ENCODE measurements around the gene NOL8.

The NOL8 gene

DNA sequence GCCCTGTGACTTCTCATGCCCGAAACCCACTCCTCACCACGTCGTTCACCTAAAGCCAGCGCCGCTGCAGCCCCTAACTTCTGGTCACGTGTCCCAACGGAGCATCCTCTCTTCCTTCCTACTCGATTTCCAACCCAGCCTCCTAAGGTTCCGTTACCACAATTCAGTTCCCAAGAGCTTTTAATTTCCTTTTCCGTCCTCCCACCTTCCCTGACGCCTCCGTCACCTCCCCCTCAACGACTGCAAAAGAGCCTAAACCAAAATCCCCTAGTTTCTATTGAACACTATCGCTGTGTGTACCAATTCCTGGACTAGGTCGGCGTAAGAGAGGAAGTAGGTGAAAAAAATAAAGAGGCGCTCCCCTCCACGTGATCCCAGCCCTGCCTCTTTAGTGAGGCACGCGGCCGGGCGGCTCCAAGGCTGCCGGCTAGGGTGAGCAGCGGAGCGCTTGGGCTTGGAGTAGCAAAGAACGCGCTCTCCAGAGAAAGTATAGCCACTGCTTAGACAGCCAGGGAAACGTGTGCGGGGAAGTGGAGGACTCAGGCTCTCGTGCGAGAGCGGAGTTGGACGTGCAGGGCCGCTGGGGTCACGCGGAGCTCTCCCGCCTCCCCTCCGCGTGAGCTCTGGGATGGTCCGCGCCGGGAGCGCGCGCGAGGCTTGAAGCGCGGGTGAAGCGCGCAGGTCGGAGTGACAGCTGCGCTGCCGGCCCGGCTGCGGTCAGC, at the start of gene NOL8, which contains the start of gene CENPP (continued):
- TF ChIP-seq, protein P1, sequence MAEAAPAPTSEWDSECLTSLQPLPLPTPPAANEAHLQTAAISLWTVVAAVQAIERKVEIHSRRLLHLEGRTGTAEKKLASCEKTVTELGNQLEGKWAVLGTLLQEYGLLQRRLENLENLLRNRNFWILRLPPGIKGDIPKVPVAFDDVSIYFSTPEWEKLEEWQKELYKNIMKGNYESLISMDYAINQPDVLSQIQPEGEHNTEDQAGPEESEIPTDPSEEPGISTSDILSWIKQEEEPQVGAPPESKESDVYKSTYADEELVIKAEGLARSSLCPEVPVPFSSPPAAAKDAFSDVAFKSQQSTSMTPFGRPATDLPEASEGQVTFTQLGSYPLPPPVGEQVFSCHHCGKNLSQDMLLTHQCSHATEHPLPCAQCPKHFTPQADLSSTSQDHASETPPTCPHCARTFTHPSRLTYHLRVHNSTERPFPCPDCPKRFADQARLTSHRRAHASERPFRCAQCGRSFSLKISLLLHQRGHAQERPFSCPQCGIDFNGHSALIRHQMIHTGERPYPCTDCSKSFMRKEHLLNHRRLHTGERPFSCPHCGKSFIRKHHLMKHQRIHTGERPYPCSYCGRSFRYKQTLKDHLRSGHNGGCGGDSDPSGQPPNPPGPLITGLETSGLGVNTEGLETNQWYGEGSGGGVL (tag by site-specific recombination; IDR thresholded peaks at IDR 0.05), result 0 out of 2 replicates have a peak, but pooled peaks have one; percentile 23
- no peak for TF ChIP-seq ZSCAN16 (tag by site-specific recombination; IDR thresholded peaks at IDR 0.05)
- TF ChIP-seq ZNF302 (tag by site-specific recombination; IDR thresholded peaks at IDR 0.05; ENCODE audit: low read depth), result no peak
- peak; percentile 90; the same call in 1 of the 2 replicates for TF ChIP-seq ZNF501 (tag by site-specific recombination; IDR thresholded peaks at IDR 0.05)
- peak; percentile 80 for TF ChIP-seq ZNF664 (tag by site-specific recombination; IDR thresholded peaks at IDR 0.05)
- TF ChIP-seq ZNF513 (tag by site-specific recombination; IDR thresholded peaks at IDR 0.05), result no peak; the same call in 1 of the 2 replicates
- TF ChIP-seq ZNF174 (tag by site-specific recombination; IDR thresholded peaks at IDR 0.05), result no peak
- peak; percentile 79 for TF ChIP-seq ZNF366 (tag by site-specific recombination; conservative IDR thresholded peaks at IDR 0.05)
- TF ChIP-seq ZNF623 (tag by site-specific recombination; IDR thresholded peaks at IDR 0.05), result peak; percentile 23; the same call in 1 of the 2 replicates
- TF ChIP-seq, protein P2, sequence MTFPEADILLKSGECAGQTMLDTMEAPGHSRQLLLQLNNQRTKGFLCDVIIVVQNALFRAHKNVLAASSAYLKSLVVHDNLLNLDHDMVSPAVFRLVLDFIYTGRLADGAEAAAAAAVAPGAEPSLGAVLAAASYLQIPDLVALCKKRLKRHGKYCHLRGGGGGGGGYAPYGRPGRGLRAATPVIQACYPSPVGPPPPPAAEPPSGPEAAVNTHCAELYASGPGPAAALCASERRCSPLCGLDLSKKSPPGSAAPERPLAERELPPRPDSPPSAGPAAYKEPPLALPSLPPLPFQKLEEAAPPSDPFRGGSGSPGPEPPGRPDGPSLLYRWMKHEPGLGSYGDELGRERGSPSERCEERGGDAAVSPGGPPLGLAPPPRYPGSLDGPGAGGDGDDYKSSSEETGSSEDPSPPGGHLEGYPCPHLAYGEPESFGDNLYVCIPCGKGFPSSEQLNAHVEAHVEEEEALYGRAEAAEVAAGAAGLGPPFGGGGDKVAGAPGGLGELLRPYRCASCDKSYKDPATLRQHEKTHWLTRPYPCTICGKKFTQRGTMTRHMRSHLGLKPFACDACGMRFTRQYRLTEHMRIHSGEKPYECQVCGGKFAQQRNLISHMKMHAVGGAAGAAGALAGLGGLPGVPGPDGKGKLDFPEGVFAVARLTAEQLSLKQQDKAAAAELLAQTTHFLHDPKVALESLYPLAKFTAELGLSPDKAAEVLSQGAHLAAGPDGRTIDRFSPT (tag by site-specific recombination; IDR thresholded peaks at IDR 0.05), result no peak
- TF ChIP-seq ZNF10 (tag by site-specific recombination; IDR thresholded peaks at IDR 0.05), result peak; percentile 56
- TF ChIP-seq, protein P3, sequence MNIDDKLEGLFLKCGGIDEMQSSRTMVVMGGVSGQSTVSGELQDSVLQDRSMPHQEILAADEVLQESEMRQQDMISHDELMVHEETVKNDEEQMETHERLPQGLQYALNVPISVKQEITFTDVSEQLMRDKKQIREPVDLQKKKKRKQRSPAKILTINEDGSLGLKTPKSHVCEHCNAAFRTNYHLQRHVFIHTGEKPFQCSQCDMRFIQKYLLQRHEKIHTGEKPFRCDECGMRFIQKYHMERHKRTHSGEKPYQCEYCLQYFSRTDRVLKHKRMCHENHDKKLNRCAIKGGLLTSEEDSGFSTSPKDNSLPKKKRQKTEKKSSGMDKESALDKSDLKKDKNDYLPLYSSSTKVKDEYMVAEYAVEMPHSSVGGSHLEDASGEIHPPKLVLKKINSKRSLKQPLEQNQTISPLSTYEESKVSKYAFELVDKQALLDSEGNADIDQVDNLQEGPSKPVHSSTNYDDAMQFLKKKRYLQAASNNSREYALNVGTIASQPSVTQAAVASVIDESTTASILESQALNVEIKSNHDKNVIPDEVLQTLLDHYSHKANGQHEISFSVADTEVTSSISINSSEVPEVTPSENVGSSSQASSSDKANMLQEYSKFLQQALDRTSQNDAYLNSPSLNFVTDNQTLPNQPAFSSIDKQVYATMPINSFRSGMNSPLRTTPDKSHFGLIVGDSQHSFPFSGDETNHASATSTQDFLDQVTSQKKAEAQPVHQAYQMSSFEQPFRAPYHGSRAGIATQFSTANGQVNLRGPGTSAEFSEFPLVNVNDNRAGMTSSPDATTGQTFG (tag by site-specific recombination; IDR thresholded peaks at IDR 0.05; ENCODE audit: borderline replicate concordance), result peak; percentile 87; the same call in 1 of the 2 replicates
- peak; percentile 68 for TF ChIP-seq PATZ1 (tag by site-specific recombination; IDR thresholded peaks at IDR 0.05)
- TF ChIP-seq ZNF16 (tag by site-specific recombination; IDR thresholded peaks at IDR 0.05; ENCODE audit: low read depth), result peak; percentile 36; the same call in 1 of the 2 replicates
- peak; percentile 85 for TF ChIP-seq ZFP37 (tag by site-specific recombination; IDR thresholded peaks at IDR 0.05)
- peak; percentile 94 for TF ChIP-seq ZNF24 (tag by site-specific recombination; IDR thresholded peaks at IDR 0.05)
- TF ChIP-seq ZNF629 (tag by site-specific recombination; IDR thresholded peaks at IDR 0.05), result peak; percentile 88
- TF ChIP-seq ZNF169 (tag by site-specific recombination; IDR thresholded peaks at IDR 0.05), result no peak
- TF ChIP-seq ZFP69B (tag by site-specific recombination; IDR thresholded peaks at IDR 0.05), result peak; percentile 88
- TF ChIP-seq GLIS1 (tag by site-specific recombination; IDR thresholded peaks at IDR 0.05), result no peak
- peak; percentile 98 for TF ChIP-seq ZNF639 (tag by site-specific recombination; IDR thresholded peaks at IDR 0.05)
- no peak for TF ChIP-seq ZNF266 (tag by site-specific recombination; IDR thresholded peaks at IDR 0.05; ENCODE audit: low read depth)
- peak; percentile 84 for TF ChIP-seq ZNF660 (tag by site-specific recombination; IDR thresholded peaks at IDR 0.05)
- no peak for TF ChIP-seq ZNF473 (tag by site-specific recombination; IDR thresholded peaks at IDR 0.05)
- peak; percentile 67 for TF ChIP-seq PRDM4 (tag by site-specific recombination; IDR thresholded peaks at IDR 0.05)
- TF ChIP-seq KLF8 (tag by site-specific recombination; IDR thresholded peaks at IDR 0.05), result peak; percentile 95

Measured in HEK293 (cell line).